ENCODE measurements around the gene COBL. TPM values are rescaled to one million over a fixed set of nuclear protein-coding genes. Genes with fewer than 3 reads are reported as not detected.

Gene COBL
- total RNA-seq, 1 experiment from 2014 or later, result 0.39 TPM

- in situ Hi-C loops (cut with HindIII; ENCODE audit: low pct_unique_long_range_greater_than_20kb, low sequenced_read_pairs) (no loop called here), intact Hi-C loops (cut with micrococcal nuclease; ENCODE audit: unreplicated experiment) (loop anchor here (2.0 to 5.0 kb wide), 4 partner anchors 136 to 1069 kb away; partner anchors contain the start of gene ZPBP)
- ChIA-PET CTCF (interaction anchor here (0.6 to 1.5 kb wide), 19 partner anchors 9 to 1069 kb away, joined by 3 to 8 read pairs (median 5); no protein-coding TSS in a partner anchor), POLR2A (no interaction called here)
- Histone ChIP-seq H3K36me3 (ENCODE audit: control insufficient read depth, insufficient read depth, low read length) (no peaks in the 10 kb centered on the region), H3K4me1 (ENCODE audit: control insufficient read depth, insufficient read depth, low read length) (no peaks in the 10 kb centered on the region), H3K27me3 (ENCODE audit: control insufficient read depth, insufficient read depth, low read length) (peaks cover 3% of the 10 kb centered on the region), H3K4me3 (ENCODE audit: low read depth in 2 of 2, low read length in 2 of 2) (no peak overlapping the region), H3K9me3 (ENCODE audit: control insufficient read depth, insufficient read depth, low read depth, low read length) (no peaks in the 10 kb centered on the region), H3K27ac (ENCODE audit: low read length) (no peak overlapping the region)
- TF ChIP-seq, protein P1, sequence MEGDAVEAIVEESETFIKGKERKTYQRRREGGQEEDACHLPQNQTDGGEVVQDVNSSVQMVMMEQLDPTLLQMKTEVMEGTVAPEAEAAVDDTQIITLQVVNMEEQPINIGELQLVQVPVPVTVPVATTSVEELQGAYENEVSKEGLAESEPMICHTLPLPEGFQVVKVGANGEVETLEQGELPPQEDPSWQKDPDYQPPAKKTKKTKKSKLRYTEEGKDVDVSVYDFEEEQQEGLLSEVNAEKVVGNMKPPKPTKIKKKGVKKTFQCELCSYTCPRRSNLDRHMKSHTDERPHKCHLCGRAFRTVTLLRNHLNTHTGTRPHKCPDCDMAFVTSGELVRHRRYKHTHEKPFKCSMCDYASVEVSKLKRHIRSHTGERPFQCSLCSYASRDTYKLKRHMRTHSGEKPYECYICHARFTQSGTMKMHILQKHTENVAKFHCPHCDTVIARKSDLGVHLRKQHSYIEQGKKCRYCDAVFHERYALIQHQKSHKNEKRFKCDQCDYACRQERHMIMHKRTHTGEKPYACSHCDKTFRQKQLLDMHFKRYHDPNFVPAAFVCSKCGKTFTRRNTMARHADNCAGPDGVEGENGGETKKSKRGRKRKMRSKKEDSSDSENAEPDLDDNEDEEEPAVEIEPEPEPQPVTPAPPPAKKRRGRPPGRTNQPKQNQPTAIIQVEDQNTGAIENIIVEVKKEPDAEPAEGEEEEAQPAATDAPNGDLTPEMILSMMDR (IDR thresholded peaks at IDR 0.05), result peak; percentile 98
- TF ChIP-seq REST (IDR thresholded peaks at IDR 0.05; ENCODE audit: insufficient read depth in 1 of 2, low read depth in 2 of 2, low read length in 1 of 2), result no peak
- no peak for TF ChIP-seq SIN3A (IDR thresholded peaks at IDR 0.05; ENCODE audit: borderline replicate concordance, insufficient read depth, low read depth, low read length)
- no peak for TF ChIP-seq POLR2AphosphoS5 (IDR thresholded peaks at IDR 0.05; ENCODE audit: low read depth, low read length)
- TF ChIP-seq TCF7L2 (IDR thresholded peaks at IDR 0.05; ENCODE audit: low read depth, low read length), result no peak
- ATAC-seq (peak; percentile 79), DNase-seq (ENCODE audit: low read depth, low spot score) (peak; percentile 72)
- no TSS peak for BruUV-seq (replicated peaks)
Measured at GRCh38 chr7:51160990-51161615, 155.5 kb downstream of the COBL start.

- ATAC-seq (no peak), DNase-seq (ENCODE audit: low read depth, low spot score) (no peak)
- ChIA-PET CTCF (interaction anchor here (0.6 to 1.5 kb wide), 13 partner anchors 9 to 1068 kb away, joined by 3 to 7 read pairs (median 5); no protein-coding TSS in a partner anchor), POLR2A (no interaction called here)
- Histone ChIP-seq H3K36me3 (ENCODE audit: control insufficient read depth, insufficient read depth, low read length) (no peaks in the 10 kb centered on the region), H3K27me3 (ENCODE audit: control insufficient read depth, insufficient read depth, low read length) (peaks cover 3% of the 10 kb centered on the region), H3K4me1 (ENCODE audit: control insufficient read depth, insufficient read depth, low read length) (no peaks in the 10 kb centered on the region), H3K27ac (ENCODE audit: low read length) (no peak overlapping the region), H3K9me3 (ENCODE audit: control insufficient read depth, insufficient read depth, low read depth, low read length) (no peaks in the 10 kb centered on the region), H3K4me3 (ENCODE audit: low read depth in 2 of 2, low read length in 2 of 2) (no peak overlapping the region)
- intact Hi-C loops (cut with micrococcal nuclease; ENCODE audit: unreplicated experiment), result loop anchor here (2.0 to 5.0 kb wide), 4 partner anchors 137 to 1068 kb away; partner anchors contain the start of gene ZPBP
- BruUV-seq (replicated peaks), result no TSS peak
- TF ChIP-seq TCF7L2 (IDR thresholded peaks at IDR 0.05; ENCODE audit: low read depth, low read length), result no peak
- no peak for TF ChIP-seq REST (IDR thresholded peaks at IDR 0.05; ENCODE audit: insufficient read depth in 1 of 2, low read depth in 2 of 2, low read length in 1 of 2)
- TF ChIP-seq POLR2AphosphoS5 (IDR thresholded peaks at IDR 0.05; ENCODE audit: low read depth, low read length), result no peak
- TF ChIP-seq, protein P1 (IDR thresholded peaks at IDR 0.05), result no peak
- TF ChIP-seq SIN3A (IDR thresholded peaks at IDR 0.05; ENCODE audit: borderline replicate concordance, insufficient read depth, low read depth, low read length), result no peak
- in situ Hi-C loops (cut with HindIII; ENCODE audit: low pct_unique_long_range_greater_than_20kb, low sequenced_read_pairs), result no loop called here
Measured at GRCh38 chr7:51160411-51160810, 156.2 kb downstream of the COBL start.
